HG02840 (cell line): Measurements from ENCODE around the gene SPRTN.

Experiments
- ATAC-seq: cut with Tn5 transposase; IDR thresholded peaks from one replicate; pipeline ENCODE4 v1.9.1; 2021; ENCODE audit warnings: mild to moderate bottlenecking, moderate library complexity, moderate number of reproducible peaks; ENCODE audit not compliant: unreplicated experiment, low FRiP score

The SPRTN gene

DNA sequence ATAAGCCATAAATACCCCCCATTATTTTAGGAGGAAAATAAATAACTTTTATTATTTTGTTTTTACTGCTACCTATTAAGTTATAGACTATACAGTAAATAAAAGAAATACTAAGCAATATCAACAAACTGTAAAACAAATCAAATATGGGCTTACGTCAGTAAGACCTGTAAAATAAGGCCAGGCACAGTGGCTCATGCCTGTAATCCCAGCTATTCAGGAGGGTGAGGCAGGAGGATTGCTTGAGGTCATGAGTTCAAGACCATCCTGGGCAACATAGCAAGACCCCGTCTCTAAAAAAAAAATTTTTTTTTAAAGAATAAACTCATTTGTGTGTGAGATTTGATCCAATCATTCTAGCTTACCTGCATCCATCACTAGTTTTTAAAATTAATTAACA lies 66.2 kb downstream of the SPRTN start:
- no peak for ATAC-seq
